GM21367 (cell line): ENCODE data around the gene TECRL.

Experiments used
- ATAC-seq: cut with Tn5 transposase; IDR thresholded peaks from one replicate; pipeline ENCODE4 v1.9.1; 2021; ENCODE audit not compliant: unreplicated experiment

The TECRL gene

GRCh38 chr4:64330143-64330542 lies 79.1 kb downstream of the TECRL start:
- ATAC-seq, result no peak

GRCh38 chr4:64327237-64327636 lies 82.0 kb downstream of the TECRL start:
- ATAC-seq, result no peak

- no peak for ATAC-seq
Measured at GRCh38 chr4:64326507-64326906, 82.7 kb downstream of the TECRL start.

GRCh38 chr4:64306255-64306565 lies 103.0 kb downstream of the TECRL start:
- ATAC-seq, result no peak

GRCh38 chr4:64305565-64306254 lies 103.5 kb downstream of the TECRL start:
- ATAC-seq, result no peak

GRCh38 chr4:64272432-64272831 lies 136.8 kb downstream of the TECRL start:
- no peak for ATAC-seq

GRCh38 chr4:64271601-64272081 lies 137.6 kb downstream of the TECRL start:
- no peak for ATAC-seq

- no peak for ATAC-seq
Measured at GRCh38 chr4:64266669-64267068, 142.6 kb downstream of the TECRL start.

- ATAC-seq, result no peak
Measured at GRCh38 chr4:64266263-64266662, 143.0 kb downstream of the TECRL start.

- no peak for ATAC-seq
Measured at GRCh38 chr4:64251781-64252180, 157.5 kb downstream of the TECRL start.

- no peak for ATAC-seq
Measured at GRCh38 chr4:64250488-64250887, 158.8 kb downstream of the TECRL start.

GRCh38 chr4:64250061-64250460 lies 159.2 kb downstream of the TECRL start:
- no peak for ATAC-seq

GRCh38 chr4:64248186-64248585 lies 161.1 kb downstream of the TECRL start:
- ATAC-seq, result no peak

GRCh38 chr4:64230709-64231310 lies 178.4 kb downstream of the TECRL start:
- no peak for ATAC-seq
